SHP77 treated with DMSO at 0.1 percent for 48 hours (cell line): Measurements from ENCODE around the gene MAGEA11.
"Not testable (repeated sequence)": the region's sequence is repeated elsewhere in the genome, so short reads cannot be mapped to it uniquely, and the experiment has no call there.

Experiments
- DNase-seq: peaks from one replicate; lab custom pipeline; 2025; lab: John Stamatoyannopoulos, UW

MAGEA11 gene

DNA sequence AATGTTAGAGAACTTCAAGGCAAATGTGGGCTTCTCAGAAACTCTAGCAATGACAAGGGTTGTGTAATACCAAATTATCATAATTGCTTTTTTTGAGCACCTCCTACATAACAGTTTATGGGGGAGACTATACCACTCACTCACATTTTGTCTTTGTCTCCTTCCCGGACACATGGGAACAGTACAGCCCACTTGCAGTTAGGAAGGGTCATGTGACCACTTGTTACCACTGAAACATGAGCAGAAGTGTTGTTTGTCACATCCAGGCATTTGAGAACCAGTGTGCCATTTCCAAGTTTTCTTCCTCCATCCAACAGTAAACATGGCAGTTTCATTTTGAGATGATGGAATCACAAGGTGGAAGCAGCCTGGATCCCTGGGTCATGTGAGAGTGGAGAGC, 6.9 kb downstream of the MAGEA11 start:
- no peak for DNase-seq

DNA sequence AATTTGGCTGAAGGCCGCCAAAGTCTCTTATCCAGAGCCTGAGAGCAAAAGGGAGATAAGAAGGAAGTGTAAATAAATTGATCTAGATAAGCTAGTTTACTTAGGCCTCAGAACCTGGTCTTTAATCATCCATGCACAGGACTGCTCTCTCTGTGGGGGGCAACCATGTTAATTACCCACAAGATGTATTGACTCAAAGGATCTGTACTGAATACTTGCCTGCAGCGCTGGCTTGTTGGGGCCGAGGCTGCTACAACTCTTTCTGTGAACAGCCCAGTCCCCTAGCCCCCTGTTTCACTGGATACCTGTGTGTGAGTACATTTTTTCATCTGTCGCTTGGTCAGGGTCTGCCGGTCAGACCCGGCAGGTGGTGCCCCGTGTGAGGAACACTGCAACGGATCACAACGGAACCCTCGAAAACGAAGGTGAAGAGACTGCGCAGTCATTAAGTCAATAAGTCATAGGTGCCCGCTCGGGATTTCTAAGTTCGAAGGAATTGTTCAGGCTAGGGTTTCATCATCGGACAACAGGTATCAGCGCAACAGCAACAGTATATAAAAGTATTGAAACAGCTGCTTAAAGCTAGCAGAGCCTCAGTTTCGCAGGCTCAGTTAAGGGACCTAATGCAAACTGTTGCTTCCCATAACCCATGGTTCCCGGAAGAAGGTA, 8.3 kb downstream of the MAGEA11 start:
- DNase-seq = no peak

DNA sequence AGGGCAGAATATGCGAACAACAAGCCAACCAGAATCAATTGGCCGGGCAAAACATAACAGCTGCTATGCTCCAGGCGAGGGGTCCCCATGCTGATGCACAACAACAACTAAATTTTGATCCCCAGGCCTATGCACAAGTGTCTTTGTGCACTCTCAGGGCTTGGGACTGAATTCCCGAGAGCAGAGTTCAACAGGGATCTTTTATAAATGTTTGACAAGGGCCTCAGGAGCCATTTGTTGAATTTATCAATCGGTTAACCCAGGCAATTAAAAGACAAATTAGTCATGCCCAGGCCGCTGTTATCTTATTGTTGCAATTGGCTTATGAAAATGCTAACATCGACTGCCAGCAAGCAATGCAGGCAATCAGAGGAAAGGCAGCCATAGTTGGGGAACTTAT, 9.4 kb downstream of the MAGEA11 start:
- not testable (repeated sequence) for DNase-seq

DNA sequence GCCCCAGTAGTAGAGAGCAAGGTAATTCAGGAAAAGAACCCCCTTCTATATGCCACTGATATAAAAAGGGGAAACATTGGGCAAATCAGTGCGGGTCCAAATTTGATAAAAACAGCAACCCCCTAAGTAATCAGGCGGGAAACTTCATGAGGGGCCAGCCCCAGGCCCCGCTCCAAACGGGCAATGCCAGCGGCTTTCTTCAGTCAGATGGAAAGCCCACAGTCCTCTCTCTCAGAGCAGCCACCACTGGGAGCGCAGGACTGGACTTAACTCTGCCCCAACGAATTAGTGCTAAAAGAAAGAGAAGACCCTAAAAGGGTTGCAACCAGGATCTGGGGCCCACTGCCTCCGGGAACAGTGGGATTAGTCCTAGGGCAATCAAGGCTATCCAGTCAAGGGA, 9.9 kb downstream of the MAGEA11 start:
- no peak for DNase-seq

DNA sequence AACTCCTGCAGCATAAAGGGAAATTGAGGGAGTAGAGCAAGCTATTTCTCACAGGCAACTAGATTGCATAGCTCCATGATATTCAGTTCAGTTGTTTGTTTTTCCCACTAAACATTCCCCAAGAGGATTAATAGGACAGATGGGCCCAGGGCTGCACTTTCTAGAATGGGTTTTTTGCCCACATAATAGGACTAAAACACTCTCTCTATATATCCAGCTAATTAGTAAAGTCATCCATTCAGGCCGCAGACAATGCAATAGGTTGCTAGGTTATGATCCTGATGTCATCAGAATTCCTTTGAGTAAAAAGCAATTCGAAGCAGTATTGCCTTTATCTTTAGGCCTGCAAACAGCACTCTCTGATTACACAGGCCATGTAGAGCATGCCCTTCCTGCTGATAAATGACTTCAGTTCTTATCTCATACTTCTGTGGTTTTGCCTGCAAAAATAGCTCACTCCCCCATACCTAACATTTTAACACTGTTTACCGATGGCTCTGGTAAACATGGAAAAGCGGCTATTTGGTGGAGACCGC, 11.8 kb downstream of the MAGEA11 start:
- not testable (repeated sequence) for DNase-seq

DNA sequence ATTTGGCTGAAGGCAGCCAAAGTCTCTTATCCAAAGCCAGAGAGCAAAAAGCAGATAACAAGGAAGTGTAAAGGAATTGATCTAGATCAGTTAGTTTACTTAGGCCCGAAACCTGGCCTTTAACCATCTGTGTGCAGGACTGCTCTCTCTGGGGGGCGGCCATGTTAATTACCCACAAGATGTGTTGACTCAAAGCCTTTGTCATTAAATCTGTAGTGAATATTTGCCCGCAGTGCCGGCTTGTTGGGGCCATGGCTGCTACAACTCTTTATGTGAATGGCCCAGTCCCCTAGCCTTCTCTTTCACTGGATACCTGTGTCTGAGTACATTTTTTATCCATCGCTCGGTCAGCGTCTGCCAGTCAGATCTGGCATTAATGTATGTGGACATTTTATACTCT, 15.4 kb downstream of the MAGEA11 start:
- DNase-seq = not testable (repeated sequence)

DNA sequence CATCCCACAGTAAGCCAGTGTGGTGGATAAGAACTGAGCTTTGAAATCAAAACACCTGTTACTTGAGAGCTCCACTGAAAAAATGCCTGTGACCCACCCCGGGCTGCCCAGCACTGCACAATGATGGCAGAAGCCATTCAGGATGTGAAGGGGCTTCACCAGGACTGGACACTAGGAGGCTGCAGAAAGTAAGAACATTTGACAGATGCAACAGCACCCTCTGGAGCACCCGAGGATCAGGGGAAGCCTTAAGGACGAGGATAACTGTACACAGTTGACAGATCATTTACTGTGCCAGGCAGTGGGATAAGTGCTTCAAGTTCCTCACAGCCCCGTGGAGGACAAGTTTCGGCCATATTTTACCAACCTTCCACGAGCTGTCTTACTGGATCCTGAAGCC, 30.4 kb downstream of the MAGEA11 start:
- not testable (repeated sequence) for DNase-seq

DNA sequence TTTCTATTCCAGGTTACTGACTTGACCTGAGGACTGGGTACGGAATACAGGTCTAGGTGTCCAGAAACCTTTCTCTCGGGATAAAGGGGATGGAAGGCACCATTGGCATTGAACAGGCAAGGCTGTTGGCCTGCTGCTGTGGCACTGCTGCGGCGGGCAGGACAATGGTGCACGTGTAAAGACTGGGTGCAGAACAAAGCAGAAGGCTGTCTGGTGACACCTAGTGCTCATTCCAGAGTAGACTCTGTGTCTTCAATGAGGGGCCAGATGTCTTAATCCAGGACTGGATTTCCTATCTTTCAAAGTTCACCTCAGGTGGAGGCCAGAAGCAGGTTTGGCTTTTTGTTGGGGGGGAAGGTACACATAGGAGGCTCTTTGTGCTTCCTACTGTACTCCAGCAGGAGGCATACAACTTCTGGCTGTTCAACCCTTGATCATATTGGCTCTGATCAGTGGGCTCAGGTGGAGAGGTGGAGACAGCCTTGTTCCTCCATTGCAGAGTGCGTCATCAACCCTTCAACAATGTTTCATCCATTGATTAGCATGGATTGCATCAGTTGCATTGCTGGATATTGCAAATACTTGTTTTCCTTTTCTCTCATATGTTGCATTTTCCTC, 34.6 kb downstream of the MAGEA11 start:
- DNase-seq = not testable (repeated sequence)

DNA sequence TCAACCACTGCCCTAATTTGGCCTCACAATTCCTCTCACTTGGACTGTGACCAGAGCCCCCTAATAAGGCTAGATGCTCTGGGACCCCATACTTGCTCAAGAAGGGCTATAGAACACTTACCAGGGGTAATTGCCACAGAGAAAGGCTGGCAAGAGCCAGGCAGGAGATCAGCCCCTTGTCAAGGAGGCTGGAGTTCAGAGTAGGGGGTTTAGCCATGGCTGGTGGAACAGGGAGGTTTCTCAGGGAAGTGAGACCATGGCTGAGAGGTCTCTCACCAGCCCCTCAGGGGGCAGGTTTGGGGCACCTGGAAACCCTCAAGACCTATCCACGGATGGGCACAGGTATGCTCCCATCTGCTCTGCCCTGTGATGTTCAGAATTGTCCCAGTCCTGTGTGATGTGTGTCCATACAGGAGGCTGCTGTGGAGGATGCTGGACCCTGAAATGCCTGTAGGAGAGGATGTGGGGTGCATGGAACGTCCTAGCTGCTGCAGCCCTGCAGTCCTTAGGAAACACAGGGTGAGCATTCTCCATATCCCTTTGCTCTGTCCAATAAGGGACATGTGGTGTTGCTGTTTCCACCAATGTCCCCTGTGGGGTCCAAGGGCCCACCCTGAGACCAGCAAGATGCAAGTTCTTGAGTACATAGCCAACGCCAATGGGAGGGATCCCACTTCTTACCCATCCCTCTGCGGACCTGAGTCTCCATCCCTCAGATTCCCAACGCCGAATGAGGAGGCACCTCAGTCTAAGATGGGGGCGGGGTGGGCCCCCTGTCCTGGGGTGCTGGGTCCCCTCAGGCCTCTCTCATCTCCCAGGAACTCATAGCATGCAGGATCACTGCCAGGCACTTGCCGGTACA, 45.6 kb downstream of the MAGEA11 start:
- DNase-seq = no peak

DNA sequence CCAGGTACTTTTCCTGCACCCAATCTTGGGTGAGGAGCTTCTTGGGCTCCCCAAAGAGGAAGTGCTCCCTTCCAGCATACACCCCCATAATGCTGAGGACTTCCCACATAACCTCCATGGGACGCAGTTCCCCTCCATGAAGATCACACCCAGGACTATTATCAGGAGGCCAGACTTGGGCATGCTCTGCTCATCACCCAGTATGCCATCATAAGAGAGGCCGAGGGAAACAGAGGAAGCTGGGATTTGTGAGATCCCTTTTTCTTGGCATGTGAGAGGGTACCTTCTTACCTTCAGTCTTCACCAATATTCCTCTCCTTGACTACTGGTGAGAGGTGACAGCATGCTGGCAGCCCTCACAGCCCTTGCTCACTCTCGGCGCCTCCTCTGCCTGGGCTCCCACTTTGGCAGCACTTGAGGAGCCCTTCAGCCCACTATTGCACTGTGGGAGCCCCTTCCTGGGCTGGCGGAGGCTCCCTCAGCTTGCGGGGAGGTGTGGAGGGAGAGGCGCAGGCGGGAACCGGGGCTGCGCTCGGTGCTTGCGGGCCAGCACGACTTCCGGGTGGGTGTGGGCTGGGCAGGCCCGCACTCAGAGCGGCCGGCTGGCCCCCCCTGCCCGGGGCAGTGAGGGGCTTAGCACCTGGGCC, 46.3 kb downstream of the MAGEA11 start:
- no peak for DNase-seq

DNA sequence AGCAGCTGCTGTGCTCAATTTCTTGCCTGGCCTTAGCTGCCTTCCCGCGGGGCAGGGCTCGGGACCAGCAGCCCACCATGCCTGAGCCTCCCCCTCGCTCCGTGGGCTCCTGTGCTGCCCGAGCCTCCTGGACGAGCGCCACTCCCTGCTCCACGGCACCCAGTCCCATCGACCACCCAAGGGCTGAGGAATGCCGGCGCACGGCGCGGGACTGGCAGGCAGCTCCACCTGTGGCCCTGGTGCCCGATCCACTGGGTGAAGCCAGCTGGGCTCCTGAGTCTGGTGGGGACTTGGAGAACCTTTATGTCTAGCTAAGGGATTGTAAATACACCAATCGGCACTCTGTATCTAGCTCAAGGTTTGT, 46.8 kb downstream of the MAGEA11 start:
- not testable (repeated sequence) for DNase-seq

DNA sequence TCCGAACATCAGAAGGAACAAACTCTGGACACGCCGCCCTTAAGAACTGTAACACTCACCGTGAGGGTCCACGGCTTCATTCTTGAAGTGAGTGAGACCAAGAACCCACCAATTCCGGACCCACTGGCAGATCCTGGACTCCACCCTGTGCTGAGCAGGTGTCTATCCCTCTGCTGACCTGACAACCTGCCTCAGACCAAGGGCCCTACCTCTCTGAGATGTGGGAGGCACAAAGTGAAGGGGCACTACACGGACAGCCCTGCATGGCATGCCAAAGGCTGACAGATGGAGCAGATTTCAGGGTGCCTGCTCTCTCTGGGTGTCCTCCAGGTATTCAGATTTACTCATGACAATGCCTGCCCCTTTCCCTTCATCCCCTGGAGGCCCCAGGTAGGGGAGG, 48.0 kb downstream of the MAGEA11 start:
- no peak for DNase-seq

DNA sequence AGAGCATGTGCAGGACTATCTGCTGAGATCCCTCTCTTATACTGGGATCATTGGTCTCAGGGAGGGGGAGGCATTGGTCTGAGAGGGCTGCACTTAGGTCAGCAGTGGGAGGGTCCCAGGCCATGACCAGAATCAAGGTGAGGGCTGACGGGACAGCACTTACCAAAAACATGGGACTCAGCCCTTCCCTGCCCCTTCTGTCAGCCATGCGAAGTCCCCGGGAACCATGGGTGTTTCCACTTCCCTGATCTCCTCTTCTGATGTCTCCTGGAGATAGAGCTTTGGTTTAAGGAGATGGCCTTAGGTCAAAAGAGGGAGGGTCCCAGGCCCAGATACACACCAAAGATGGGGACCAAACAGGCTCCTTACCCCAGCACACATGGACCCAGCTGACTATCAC, 49.1 kb downstream of the MAGEA11 start:
- no peak for DNase-seq

DNA sequence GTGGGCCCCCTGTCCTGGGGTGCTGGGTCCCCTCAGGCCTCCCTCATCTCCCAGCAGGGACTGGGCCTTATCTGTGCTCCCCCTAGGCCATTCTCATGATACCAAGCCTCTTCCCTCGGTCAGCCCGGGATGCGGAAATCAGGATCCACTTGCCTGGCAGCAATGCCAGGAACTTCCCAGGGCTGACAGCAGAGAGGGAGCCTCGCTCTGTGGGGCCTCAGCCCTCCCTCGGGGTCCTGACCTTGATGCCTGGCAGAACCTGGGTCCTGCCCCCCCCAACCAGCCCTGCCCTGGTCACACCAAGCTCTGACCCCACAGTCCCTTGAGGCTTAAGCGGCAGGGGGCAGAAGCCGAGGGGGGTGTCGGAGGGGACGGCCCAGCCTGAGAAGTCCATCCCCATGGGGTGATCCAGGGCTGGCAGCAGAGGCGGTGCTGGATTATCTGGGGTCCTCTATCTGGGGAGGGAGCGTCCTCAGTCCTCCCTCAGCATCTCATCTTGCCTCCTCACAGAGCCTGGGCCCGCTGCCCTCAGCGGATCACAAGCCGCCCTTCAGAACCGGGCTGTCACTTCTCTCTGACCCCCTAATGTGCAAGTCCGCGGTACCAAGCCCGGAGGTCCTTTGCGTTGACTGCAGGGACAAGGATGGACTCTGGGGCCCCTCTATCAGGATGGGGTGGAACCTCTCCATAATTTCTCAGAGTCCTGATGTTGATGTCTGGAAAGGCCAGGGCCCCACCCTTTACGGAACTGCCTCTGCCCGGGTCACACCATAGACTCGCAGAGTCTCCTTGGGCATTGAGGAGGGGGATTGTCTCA, 50.2 kb downstream of the MAGEA11 start:
- not testable (repeated sequence) for DNase-seq

DNA sequence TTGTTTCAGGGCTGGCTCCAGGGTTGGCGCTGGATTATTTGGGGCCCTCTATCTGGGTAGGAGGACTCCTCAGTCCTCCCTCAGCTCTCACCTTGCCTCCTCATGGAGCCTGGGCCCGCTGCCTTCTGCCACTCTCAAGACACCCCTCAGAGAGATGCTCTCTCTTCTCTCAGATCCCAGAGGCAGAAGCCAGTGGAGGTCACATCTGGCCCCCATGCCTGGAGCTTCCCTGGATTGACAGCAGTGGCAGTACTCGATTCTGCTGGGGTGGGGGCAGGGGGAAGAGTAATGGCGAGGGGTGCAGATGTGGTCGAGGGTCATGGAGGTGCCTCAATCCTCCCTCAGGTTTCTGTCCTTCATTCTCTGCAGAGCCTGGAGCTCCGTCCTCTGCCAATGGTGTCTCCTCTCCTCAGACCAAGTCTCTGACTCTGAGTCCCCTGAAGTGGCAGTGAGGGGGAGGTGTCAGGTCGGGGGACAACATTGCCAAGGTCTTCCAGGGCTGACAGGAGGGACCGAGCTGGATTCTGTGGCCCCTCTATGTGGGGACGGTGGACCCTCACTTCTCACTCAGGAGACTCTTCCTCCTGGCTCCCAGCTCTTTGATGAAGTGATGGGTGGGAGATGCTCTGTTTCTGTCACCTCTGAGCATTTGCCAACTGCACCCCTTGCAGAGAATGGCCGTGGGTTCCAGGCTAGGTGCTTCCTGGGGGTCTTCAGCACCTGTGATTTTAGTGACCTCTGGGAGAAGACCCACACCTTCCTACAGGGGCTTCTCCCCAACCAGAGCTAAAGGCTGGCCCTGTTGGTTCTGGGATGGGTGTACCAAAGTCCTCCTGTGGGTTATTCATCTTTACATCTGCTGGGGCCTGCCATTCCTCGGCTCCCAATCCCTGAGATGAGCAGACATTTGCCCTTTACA, 51.1 kb downstream of the MAGEA11 start:
- DNase-seq = no peak
